ENCODE results near the gene ABCC1.

ABCC1 gene

DNA sequence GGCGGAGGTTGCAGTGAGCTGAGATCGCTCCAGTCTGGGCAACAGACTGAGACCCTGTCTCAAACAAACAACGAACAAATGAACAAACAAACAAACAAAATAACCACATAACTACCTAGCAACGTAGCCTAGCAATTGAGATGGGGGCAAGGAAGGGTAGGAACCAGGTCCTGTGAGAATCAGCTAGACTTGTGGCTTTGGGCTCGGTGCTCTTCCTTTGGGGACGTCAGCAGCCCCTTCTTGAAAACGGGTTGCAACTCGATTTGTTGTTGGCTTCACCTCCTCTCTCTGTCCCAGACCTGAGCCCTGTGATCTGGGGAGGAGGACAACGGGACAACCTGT, 72.2 kb downstream of the ABCC1 start:
- CTCF ChIA-PET, result interaction anchor here (0.7 kb wide), 1 partner anchor 106 kb away, joined by 3 read pairs; no protein-coding TSS in a partner anchor

DNA sequence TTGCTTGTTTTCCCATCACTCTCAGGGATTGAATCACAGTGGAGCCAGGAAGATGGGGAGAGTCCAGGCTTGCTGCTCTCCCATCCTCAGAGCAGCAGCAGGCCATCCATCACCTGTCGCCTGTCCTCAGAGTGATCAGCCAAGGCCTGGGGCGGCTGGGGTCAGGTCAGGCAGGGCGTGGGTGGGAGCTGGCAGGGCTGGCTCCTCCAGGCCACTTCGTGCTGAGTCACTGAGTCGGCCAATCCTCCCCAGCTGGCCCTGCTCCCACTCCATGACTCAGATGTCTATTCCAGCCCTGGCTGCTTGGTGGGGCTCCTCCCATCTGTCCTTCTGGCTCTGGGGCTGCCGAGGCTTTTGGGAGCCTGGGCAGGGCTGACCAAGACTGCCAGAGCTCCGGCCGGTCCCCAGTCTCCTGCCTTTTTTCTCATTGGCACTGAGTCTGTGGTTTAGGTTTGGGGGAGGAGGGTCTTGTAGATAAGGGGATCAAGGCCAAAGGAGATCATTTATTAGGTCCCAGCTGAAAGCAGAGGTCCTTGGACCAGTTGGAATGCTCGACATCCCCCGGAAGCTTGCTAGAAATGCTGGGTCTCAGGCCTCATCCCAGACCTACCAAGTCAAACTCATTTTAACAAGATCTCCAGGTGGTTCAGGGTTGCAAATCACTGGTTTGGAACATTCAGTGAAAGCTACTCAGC, 72.7 kb downstream of the ABCC1 start:
- no peak for DNase-seq (ENCODE audit: low read depth, low spot score)
- ChIA-PET CTCF (interaction anchor here (0.6 to 1.1 kb wide), 3 partner anchors 9 to 148 kb away, joined by 3 to 4 read pairs (median 3); no protein-coding TSS in a partner anchor), POLR2A (interaction anchor here (1.2 to 1.7 kb wide), 3 partner anchors 24 to 102 kb away, joined by 3 to 5 read pairs (median 3); no protein-coding TSS in a partner anchor)
- H3K4me3 ChIP-seq (ENCODE audit: low read depth, low read length), result no peak overlapping the region
- TF ChIP-seq, protein P1, sequence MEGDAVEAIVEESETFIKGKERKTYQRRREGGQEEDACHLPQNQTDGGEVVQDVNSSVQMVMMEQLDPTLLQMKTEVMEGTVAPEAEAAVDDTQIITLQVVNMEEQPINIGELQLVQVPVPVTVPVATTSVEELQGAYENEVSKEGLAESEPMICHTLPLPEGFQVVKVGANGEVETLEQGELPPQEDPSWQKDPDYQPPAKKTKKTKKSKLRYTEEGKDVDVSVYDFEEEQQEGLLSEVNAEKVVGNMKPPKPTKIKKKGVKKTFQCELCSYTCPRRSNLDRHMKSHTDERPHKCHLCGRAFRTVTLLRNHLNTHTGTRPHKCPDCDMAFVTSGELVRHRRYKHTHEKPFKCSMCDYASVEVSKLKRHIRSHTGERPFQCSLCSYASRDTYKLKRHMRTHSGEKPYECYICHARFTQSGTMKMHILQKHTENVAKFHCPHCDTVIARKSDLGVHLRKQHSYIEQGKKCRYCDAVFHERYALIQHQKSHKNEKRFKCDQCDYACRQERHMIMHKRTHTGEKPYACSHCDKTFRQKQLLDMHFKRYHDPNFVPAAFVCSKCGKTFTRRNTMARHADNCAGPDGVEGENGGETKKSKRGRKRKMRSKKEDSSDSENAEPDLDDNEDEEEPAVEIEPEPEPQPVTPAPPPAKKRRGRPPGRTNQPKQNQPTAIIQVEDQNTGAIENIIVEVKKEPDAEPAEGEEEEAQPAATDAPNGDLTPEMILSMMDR (IDR thresholded peaks at IDR 0.05; ENCODE audit: insufficient read depth, low read length, missing control alignments), result no peak

More for the DNA sequence above, 72.2 kb downstream of the ABCC1 start:
- POLR2A ChIA-PET, result interaction anchor here (1.2 to 1.7 kb wide), 2 partner anchors 52 to 102 kb away, joined by 3 to 5 read pairs; no protein-coding TSS in a partner anchor
- no peak overlapping the region for H3K4me3 ChIP-seq (ENCODE audit: low read depth, low read length)
- TF ChIP-seq, protein P1 (IDR thresholded peaks at IDR 0.05; ENCODE audit: insufficient read depth, low read length, missing control alignments), result no peak
- DNase-seq (ENCODE audit: low read depth, low spot score), result no peak

DNA sequence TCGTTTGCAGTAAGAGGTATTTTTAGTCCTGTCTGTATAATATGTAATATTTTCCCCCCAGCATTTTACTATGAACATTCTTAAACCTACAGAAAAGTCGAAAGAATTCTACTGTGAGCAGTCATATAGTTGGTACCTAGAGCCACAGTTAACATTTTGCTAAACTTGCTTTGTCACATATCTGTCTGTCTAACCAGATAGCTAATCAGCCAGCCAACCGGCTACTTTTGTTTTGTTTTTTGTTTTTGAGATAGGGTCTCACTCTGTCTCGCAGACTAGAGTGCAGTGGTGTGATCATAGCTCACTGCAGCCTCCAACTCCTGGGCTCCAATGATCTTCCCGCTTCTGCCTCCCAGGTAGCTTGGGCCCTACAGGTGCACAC, 73.3 kb downstream of the ABCC1 start:
- H3K4me3 ChIP-seq (ENCODE audit: low read depth, low read length), result no peak overlapping the region
- ChIA-PET CTCF (interaction anchor here (1.1 to 1.3 kb wide), 2 partner anchors 15 to 148 kb away, joined by 4 read pairs; no protein-coding TSS in a partner anchor), POLR2A (interaction anchor here (1.2 to 1.7 kb wide), 3 partner anchors 23 to 103 kb away, joined by 3 to 5 read pairs (median 3); no protein-coding TSS in a partner anchor)
- TF ChIP-seq, protein P1 (IDR thresholded peaks at IDR 0.05; ENCODE audit: insufficient read depth, low read length, missing control alignments), result no peak
- DNase-seq (ENCODE audit: low read depth, low spot score), result no peak

DNA sequence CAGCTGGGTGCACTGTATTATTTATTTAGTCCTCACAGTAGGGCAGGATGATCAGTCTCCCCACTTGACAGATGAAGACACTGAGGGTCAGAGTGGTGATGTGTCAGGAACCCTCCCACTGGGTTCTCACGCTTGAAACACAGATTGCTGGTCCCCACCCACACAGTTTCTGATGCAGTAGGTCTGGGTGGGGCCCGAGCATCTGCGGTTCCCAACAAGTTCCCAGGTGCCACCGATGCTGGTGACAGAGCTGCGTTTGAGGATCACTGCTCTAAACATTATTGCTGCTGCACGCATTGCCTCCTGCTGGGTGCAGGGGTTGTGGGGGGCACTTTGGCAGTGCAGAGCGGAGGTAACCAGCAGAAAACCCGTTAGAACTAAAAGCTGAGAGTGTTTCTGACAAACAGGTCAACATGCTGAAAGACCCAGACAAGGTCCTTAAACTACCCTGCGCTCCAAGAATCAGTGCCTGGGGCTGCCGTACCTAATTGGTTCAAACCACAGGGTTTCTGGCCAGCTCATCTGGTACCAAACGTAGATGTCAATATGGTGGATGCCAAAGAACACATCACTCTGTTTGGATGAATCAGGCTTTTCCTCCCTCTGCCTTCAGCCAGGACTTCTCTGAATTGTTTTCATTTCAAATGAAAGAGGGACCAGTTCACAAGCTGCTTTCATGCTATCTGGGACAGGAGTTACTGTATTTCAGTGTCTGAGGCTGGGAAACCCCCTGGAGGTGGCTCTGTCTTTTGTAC, 76.0 kb downstream of the ABCC1 start:
- POLR2A ChIA-PET, result interaction anchor here (1.3 kb wide), 1 partner anchor 49 kb away, joined by 4 read pairs; no protein-coding TSS in a partner anchor
- peak; percentile 79 for DNase-seq (ENCODE audit: low read depth, low spot score)
- CTCF ChIA-PET, result interaction anchor here (0.6 to 1.9 kb wide), 4 partner anchors 9 to 151 kb away, joined by 3 to 13 read pairs (median 4); no protein-coding TSS in a partner anchor
- H3K4me3 ChIP-seq (ENCODE audit: low read depth, low read length), result no peak overlapping the region
- TF ChIP-seq, protein P1 (IDR thresholded peaks at IDR 0.05; ENCODE audit: insufficient read depth, low read length, missing control alignments), result no peak

DNA sequence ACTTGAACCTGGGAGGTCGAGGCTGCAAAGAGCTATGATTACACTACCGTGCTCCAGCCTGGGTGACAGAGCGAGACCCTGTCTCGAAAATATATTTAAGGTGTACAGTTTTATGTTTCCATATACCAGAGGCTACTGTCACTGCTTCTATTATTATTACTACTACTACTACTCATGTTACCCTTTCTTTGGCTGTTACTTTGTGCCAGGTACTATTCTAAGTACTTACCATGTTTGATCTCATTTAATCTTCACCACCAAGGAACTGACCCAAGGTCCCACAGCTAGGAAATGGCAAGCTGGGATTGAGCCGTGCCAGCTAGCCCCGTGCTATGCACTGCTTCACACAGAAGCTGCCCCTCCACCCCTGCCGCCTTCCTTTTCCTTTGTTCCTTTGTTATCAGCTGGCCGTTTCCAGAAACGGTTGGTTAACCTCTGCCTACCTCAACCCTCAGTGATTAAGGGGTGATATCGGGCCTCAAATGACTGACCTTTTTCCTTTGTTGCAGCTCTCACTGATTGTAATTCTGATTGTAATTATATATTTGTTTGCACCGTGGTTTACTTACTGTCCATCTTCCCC, 78.4 kb downstream of the ABCC1 start:
- CTCF ChIA-PET, result interaction anchor here (1.0 to 1.5 kb wide), 4 partner anchors 9 to 153 kb away, joined by 3 to 6 read pairs (median 4); no protein-coding TSS in a partner anchor
- POLR2A ChIA-PET, result no interaction called here
- no peak overlapping the region for H3K4me3 ChIP-seq (ENCODE audit: low read depth, low read length)
- DNase-seq (ENCODE audit: low read depth, low spot score), result no peak
- TF ChIP-seq, protein P1 (IDR thresholded peaks at IDR 0.05; ENCODE audit: insufficient read depth, low read length, missing control alignments), result no peak
